LoVo (cell line): ENCODE measurements around the gene RABGAP1L.

Source experiments
- DNase-seq: peaks from one replicate; pipeline ENCODE4 v3.0.0-alpha.2; 2016; ENCODE audit warnings: low spot score

RABGAP1L gene

DNA sequence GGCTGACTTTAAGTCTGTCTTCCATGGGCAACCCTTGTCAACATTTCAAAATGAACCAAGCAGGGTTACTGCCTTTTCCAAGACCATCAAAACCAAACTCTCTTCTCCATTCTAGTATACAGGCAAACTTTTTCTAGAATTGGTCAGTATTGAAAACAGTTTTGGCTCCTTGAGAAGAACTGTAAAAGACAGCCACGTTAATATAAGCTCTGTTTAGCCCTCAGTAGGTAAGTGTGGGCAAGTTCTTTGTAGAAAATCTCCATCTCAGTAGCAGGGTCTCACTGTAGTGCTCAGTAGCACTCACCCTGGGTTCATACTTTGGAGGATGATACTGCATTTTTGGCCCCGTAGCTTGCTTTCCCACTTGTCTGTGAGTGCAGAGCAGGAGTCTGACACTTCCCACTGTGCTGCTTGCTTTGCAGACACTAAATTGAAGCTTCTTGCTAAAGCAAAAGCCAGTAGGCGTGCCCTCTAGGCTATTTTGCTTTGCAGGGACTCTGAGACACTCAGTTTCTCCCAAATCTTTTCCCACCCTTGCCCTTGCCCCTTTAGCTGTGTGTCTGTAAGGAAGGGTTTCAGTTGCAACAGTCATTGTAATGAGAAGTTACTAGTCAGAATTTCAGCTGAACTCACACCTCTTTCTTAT is 806.2 kb downstream of the RABGAP1L start:
- DNase-seq: no peak

DNA sequence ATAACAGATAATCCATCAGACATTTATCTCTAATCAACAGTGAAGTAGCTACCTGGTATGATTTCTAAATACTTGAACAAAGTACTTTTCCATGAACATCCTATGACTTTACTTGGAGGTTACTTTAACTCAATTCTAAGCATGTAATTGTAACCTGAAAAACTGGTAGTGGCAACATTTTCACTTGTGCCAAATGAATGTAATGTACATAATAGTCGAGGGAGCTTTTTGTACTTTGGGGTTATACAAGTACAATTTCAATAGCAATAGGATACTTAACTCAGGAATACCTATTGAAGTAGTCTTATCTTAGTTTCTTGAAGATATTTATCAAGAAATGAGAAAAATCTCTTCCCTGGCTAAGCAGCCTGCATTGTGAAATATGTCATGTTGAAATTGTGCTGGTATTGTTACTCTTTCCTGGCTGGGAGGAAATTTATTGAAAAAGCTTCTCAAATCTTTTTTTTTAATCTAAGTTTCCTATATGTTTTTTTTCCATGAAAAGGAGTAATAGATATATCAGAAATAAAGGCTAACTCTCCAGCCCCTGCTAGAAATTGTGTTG is 806.8 kb downstream of the RABGAP1L start:
- DNase-seq: no peak

DNA sequence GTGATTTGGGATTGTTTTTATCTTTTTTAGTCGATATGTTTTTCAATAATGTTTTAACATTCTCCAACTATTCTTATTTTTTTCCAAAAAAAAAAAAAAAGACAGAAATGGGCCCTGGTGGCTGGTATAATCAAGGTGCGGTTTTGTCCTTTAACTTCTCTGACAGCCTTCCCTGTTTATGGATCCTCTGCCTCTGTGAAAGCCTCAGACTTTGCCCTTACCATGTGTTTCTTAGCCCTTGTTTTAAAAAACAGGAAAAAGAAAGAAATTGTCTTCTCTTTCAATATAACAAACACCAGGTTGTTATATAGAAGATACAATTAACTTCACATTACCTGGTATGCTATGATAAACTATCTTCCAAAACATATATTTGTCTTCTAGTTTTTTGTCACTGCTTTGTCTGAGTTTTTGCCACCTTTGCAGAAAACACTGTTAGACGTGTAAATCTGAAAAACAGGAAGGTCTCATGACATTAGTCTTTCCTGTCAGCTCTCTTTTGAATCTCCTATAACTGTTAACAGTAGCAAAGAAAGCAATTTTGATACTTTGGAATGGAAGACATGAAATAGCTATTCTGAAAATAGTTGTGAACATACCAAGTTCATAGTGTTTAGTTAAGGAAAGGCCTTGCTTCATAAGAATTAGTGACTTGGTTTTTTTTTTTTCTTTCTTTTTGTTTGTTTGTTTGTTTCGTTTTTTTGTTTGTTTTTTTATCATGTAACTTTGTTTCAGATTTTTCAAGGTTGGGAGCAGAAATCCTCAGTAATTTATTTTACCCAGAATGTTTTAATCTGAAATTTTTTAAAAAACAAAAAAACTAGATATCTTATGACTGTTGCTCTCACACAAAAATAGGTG is 808.8 kb downstream of the RABGAP1L start:
- DNase-seq: no peak

DNA sequence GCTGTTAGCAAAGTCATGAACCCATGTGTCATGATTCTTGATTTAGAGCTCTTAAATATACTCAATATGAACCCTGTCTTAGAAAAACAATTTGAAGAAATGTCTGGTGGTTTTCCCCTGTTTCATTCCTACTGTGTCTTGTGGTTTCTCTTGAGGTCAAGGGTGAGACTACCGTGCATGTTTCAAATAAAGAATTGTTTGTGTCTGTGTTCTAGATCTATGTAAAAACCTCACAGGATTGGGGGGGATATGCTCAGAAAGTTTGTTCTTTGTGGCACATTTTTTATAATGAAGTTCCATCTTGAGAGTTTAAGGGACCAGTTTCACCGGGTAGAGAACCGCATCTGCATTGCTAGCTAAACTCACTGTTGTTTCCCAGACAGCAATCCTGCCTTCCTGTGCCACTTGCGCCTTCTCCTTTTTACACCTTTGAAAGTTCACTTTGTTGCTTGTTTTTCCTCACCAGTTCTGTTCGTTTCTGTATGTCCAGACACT is 809.5 kb downstream of the RABGAP1L start:
- DNase-seq: no peak

DNA sequence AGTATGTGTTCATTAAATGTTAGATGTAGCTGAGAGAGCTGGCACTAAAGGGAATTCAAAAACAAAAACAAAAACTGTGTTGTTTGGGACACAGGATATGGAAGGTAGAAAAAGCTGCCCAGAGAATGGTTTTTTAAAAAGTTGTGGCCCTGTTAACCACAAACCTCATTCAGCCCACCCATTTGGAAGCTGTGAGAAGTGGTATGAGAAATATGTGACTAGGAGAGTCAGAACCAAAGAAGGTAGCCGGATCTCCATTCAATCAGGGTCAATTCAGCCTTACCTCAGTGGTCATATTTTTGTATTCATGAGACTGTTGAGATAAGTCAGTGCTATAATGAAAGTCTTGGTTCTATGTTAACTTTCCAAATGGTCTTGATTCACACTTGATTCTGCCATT is 810.7 kb downstream of the RABGAP1L start:
- no peak for DNase-seq

DNA sequence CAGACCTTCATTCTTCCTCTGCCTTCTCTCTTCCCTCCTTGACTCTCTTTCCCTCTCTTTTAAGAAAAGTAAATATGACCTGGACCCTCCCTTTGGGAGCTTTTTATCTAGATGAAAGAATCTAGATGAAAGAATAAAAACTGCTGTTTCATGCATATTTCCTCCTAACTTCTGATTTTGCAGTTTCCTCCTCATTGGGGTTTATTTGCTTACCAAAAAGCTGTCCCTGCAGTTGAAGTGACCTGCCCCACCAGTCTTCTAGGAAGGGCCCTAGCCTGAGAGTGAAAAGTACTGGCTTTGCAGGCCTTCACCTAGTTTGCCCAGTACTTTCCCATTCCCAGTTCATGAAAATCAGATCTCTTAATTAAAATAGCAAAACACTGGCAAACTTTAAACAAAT is 812.1 kb downstream of the RABGAP1L start:
- DNase-seq: no peak

DNA sequence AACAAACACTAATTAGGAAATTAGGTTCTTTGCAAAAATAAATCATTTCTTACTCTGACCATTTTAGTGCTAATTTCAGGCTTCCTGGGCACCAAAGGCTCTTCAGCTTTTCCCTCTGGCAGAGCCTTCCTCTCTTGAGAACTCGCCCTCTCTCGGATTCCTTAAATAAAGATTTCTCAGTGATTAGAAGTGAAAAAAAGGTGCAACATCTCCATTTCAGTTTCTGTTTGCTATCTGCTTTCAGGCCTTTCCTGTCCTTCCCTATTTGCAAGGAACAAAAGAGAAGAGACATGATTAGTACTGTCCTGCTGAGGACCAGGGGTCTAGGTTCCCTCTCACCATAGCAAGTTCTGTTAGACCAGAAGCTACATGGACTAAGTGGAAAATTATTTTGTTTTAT is 812.6 kb downstream of the RABGAP1L start:
- DNase-seq: no peak

DNA sequence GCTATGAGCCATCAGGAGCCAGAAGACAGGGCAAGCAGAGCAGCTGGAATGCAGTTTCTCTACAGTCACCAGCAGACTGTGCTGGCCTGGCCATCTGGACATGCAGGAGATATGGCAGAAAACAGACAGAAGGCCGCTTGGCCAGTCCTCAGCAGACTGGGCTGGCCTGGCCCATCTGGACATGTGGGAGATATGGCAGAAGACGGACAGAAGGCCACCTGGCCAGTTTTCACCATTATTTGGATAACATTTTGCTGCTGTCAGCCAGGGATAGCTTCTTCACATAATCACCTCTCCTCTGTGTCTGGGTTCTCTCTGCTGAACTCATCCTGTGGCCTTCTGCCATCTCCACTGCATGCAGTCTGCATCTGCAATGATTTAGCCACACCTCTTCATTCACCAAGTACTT is 815.4 kb downstream of the RABGAP1L start:
- no peak for DNase-seq

DNA sequence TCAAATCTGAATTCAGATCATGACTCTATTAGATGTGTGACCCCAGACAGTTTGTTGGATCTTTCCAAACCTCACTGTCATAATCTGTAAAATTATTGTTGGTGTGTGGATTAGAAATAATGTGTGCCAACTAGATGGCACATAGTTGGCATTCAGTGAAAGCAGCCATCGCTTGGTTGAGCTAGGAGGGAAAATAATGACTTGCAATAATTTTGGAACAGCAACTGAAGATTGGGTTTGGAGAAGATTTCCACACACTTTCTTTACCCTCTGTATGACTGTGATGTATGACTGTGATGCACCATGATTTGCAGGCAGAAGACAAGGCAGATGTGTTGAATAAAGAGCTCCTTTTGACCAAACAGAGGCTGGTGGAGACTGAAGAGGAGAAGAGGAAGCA is 816.4 kb downstream of the RABGAP1L start:
- DNase-seq: no peak

DNA sequence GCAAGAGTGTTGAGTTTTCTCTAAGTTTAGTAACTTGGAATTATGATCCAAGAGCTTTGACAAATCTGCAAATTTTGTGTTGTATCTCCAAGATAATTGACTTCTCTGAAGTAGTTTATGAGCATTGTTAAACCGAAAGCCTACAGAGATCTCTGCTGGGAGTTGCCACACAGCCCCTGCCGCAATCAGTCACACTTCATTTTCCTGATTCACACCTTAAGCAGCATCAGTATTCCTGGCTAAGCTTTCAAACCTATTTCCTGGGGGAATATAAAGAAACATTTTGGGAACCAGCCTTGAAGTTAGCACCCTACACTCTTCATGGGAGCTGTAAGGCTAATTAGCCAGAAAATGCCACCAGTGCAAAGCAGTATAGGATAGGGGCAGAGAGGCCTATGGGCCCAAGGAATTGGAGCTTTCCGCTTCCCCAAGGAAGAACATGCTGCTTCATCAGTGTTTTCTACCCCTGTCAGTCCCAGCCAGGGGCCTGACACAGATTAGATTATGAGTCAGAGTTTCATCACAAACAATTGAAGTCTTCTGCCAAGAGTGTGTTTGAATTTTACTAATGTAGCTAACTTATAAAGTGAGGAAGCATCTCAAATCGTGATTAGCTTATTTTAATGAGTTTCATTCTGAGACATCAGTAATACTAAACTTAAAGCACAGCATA is 817.3 kb downstream of the RABGAP1L start:
- DNase-seq: no peak

DNA sequence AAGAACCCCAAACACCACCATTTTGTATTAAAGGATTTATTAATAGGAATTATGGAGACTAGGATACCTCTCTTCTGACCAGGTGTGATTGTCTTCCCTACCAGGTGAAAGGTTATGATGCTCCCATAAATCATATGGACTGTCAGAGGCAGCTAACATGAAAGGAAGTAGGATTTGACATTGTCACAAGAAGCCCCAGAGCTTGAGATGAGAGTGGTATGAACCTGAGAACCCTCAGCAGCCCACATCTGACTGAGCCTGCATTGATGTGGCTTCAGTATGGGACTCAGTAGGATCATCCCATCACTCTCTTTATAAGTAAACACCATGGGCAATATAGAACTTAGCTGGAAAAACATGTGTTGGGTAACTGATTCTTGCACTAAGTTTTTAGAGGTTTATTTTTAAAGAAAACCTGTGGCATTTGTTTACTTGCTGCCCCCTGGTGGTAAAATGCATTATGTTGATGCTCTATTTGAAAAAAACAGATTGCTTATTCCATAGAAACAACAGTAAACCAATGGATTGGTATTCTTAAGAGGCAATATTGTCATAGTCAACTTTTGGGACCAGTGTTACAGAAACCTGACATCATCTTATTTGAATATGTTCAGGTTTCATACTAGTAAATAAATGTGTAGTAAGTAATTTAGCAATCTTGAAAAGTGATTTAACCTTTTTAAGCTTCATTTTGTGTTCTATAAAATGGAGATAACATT is 823.8 kb downstream of the RABGAP1L start:
- DNase-seq: no peak

DNA sequence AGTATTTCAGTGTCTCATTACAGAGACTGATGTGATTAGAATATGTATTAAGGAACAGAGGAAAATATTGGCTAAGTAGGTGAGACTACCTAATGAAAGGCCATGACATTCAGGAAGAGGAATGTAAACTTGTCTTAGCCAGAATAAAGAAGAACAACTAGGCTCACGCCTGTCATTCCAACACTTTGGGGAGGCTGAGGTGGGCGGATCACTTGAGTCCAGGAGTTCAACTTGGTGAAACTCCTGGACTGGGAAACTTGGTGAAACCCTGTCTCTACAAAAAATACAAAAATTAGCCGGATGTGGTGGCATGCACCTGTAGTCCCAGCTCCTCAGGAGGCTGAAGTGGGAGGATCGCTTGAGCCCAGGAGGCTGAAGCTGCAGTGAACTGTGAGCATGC is 825.6 kb downstream of the RABGAP1L start:
- DNase-seq: no peak

DNA sequence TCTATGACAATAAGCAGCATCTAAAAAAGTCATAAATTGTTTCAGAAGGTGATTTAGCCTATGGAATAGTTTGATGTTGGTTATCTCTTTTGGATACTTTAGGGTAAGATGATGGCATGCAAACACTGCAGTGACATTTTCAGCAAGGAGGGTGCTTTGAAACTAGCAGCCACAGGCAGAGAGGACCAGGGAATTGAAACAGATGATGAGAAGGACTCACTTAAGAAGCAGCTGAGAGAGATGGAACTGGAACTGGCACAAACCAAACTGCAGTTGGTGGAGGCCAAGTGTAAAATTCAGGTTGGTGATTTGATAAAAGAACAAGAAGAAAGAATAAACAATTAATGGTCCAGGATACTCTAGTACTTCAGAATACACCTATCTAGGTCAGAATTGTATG is 829.2 kb downstream of the RABGAP1L start:
- no peak for DNase-seq

DNA sequence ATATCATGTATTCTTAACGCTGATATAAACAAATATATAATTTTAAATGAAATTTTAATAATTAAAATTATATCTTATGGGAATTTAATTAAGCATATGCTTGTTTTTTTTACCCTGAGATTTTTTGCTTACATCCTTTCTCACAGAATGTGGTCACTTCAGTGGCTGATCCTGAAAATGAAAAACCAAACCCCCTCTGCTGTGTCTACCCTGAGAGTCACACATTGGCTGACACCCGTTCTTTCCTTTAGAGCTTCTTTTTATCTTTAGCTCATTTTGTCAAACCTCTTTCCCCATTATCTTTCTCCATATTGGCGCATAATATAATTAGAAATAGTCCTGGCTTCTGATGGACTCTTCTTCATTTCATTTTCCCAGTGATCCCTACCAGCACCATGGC is 829.7 kb downstream of the RABGAP1L start:
- DNase-seq: no peak

DNA sequence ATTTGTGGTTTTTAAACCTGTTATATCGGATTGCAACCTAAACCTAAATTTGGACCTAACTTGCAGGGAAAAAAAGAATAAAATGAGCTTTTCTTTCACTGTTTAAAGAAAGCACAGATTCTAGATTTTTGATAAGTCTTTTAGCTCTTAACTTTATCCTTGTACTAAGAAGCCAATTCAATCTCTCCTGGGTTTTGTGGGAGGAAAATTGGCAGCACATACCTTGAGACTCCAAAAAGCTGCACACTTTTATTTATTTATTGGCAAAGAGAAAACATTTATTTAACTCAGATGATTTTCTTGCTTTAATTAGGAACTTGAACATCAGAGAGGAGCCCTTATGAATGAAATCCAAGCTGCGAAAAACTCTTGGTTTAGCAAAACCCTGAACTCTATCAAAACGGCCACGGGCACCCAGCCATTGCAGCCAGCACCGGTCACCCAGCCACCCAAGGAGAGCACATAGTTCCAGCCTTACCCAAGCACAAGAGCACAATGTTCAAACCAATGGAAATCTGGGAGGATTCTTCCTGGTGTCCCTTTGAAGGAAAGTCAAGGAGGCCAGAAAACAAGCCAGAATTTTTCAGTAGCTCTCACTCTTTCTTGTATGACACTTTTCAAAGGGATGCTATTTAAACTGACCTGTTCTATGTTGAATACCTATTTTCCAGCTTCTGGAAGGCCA is 830.4 kb downstream of the RABGAP1L start:
- no peak for DNase-seq

DNA sequence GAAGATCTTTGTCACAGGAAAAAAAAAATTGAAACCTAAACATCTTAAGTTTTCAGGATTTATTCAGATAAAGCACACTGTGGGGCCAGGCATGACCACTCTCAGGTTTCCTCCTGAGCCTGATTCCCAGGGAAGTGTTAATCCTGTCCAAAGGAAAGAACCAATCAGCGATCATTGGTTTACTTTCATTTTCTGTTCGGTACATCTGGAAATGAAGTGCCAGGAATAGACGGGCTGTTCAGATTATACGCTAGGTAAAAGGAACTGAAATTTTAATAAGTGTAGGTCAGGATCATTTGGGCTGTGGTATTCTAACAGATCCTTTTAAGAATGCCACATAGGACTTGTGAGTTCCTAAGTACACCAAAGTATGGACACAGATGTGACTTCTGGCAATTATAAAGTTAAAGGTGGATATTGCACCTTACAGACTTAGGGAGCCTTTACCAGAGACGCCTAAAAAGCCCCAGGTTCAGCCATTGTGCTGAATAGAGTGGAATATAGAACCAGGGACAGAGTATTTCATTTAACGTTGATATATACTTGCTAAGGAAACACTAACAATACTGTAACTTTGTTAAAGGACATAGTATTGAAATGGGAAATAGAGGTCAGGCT is 831.2 kb downstream of the RABGAP1L start:
- DNase-seq: peak; percentile 77

DNA sequence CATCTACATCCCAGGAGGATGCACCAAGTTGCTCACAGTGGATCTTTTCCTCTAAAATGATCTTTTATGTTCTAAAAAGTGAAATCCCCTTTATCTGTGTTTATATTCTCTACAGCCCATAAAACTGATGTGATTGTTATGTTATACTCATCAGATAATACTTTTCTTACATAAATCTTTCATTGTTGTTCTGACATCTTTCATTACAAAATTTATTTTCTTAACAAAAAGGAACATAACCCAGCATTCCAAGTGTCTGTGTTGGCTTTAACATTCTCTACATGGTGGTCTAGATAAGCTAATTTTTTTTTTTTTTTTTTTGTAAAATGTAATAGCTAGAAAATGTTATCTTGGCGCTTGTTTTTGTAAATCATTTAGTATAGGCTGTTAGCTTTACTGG is 832.2 kb downstream of the RABGAP1L start:
- DNase-seq: no peak

DNA sequence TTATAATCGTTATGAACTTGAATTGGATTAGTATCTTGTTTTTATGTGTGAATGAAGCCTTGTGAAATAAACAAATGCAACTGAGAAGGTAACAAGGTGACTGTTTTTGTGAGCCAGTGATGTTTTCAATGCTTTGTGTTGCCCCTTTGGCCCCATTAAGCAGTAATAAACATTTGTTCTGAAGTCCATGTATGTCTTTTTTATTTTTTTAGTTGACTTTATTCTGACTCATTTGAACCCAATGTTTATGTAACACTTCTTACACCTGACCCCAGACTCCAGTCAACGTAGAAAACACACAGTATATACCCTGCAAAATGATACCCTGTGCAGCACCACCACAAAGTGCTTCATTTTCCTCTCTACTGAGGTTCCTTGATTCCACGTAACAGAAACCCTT is 835.8 kb downstream of the RABGAP1L start:
- DNase-seq: no peak

DNA sequence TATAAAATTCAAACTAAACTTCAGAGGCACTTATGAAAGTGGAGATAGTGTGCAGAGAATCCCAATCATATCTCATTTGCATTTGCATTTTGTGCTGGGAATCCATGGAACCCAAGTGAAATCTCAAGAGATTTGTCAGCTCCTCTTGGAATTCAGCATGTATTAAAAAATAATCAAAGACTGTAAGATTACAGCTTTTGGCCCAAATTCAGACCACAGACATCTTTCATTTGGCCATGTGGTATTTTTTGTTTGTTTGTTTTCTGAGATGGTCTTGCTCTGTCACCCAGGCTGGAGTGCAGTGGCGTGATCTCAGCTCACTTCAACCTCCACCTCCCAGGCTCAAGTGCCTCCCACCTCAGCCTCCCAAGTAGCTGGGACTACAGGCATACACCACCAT is 836.6 kb downstream of the RABGAP1L start:
- no peak for DNase-seq

DNA sequence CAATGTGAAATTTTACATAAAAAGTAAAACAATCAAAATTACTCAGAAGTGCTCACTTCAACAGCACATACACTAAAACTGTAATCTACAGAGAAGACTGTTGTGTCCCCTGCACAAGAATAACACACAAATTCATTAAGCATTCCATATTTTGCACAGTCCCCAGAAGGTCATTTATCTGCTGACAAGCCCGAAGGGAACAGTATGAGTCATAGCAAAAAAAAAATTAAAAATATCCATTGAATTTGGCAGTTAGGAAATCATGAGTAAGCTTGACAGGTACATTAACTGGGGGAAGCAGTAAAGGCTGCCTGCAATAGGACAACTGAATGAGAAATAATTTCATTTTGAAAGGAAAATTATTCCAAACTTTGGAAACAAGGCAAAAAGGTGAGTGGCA is 837.2 kb downstream of the RABGAP1L start:
- DNase-seq: no peak

DNA sequence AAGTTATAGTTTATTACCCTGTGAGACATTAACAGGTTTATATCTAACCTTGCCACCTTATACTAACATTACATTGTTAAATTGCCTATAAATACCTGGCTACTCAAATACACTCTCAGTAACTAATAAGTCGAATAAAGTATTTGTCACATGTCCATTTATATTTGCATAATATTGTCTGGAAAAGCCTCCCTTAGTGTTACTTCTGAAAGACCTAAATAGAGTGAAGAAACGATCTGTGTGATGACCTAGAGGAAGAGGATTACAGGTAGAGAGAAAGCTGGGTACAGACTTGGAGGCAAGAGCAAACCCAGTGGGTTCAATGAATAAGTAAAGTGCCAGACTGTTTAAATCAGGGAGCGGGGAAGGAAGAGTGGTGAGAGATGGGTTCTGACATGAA is 837.7 kb downstream of the RABGAP1L start:
- DNase-seq: no peak
